Mesenchymal stem cell (in vitro differentiated cells and primary cell): ENCODE data around the gene C2orf68.
"Not testable (repeated sequence)": the region's sequence is repeated elsewhere in the genome, so short reads cannot be mapped to it uniquely, and the experiment has no call there.

Experiments used
- DNase-seq: peaks from one replicate; pipeline ENCODE4 v3.0.0-alpha.2; 2013
- H2AFZ ChIP-seq: one replicate; pipeline ENCODE4 v1.6.1; 2013; ENCODE audit warnings: low read depth, mild to moderate bottlenecking, control low read depth, inconsistent platforms, low read length, moderate library complexity
- H2AK5ac ChIP-seq: 2 replicates; pipeline ENCODE4 v1.6.1; 2013; ENCODE audit warnings: low read length, moderate library complexity, mild to moderate bottlenecking, inconsistent platforms; ENCODE audit not compliant: severe bottlenecking
- H2BK120ac ChIP-seq: one replicate; pipeline ENCODE4 v1.6.1; 2013; ENCODE audit warnings: low read depth, mild to moderate bottlenecking, inconsistent platforms, low read length, moderate library complexity
- H2BK12ac ChIP-seq, 2 experiments: one replicate each; pipeline ENCODE4 v1.6.1; 2013; ENCODE audit warnings: inconsistent platforms in 2 of 2, low read length in 2 of 2, mild to moderate bottlenecking in 2 of 2, moderate library complexity in 2 of 2, control low read depth in 1 of 2
- H2BK15ac ChIP-seq: one replicate; pipeline ENCODE4 v1.6.1; 2013; ENCODE audit warnings: mild to moderate bottlenecking, low read depth, inconsistent platforms; ENCODE audit not compliant: poor library complexity, severe bottlenecking
- H2BK5ac ChIP-seq: 2 replicates; pipeline ENCODE4 v1.6.1; 2013; ENCODE audit warnings: low read depth, mild to moderate bottlenecking, low read length, control low read depth, inconsistent platforms; ENCODE audit not compliant: poor library complexity, severe bottlenecking
- H3K14ac ChIP-seq, 2 experiments: one replicate each; pipeline ENCODE4 v1.6.1; 2013; ENCODE audit warnings: inconsistent platforms in 2 of 2, low read length in 2 of 2, control low read depth in 1 of 2, mild to moderate bottlenecking in 1 of 2, moderate library complexity in 1 of 2
- H3K18ac ChIP-seq, 2 experiments: one replicate each; pipeline ENCODE4 v1.6.1; 2013; ENCODE audit warnings: inconsistent platforms in 2 of 2, low read length in 2 of 2, control low read depth in 1 of 2, low read depth in 1 of 2, mild to moderate bottlenecking in 1 of 2
- H3K23ac ChIP-seq, 2 experiments: one replicate each; pipeline ENCODE4 v1.6.1; 2013; ENCODE audit warnings: inconsistent platforms in 2 of 2, low read length in 2 of 2, mild to moderate bottlenecking in 2 of 2, moderate library complexity in 2 of 2, control low read depth in 1 of 2
- H3K27ac ChIP-seq: 2 replicates; pipeline ENCODE4 v1.5.1; 2013; ENCODE audit warnings: mild to moderate bottlenecking, moderate library complexity, low read length, control low read depth, inconsistent platforms; ENCODE audit not compliant: poor library complexity, severe bottlenecking
- H3K27me3 ChIP-seq, 2 experiments: 2 replicates each; pipeline versions ENCODE4 v1.6.1 to v1.7.0; 2013; ENCODE audit warnings: low read length in 2 of 2, mild to moderate bottlenecking in 2 of 2, moderate library complexity in 2 of 2, control low read depth in 1 of 2, inconsistent platforms in 1 of 2; ENCODE audit not compliant: control insufficient read depth in 1 of 2, insufficient read depth in 1 of 2
- H3K36me3 ChIP-seq, 2 experiments: 2 replicates each; pipeline versions ENCODE4 v1.6.1 to v1.7.0; 2013; ENCODE audit warnings: low read length in 2 of 2, control low read depth in 1 of 2, inconsistent platforms in 1 of 2, low read depth in 1 of 2, mild to moderate bottlenecking in 1 of 2; ENCODE audit not compliant: insufficient read depth in 2 of 2, control insufficient read depth in 1 of 2
- H3K4ac ChIP-seq, 2 experiments: one replicate each; pipeline ENCODE4 v1.6.1; 2013; ENCODE audit warnings: inconsistent platforms in 2 of 2, low read length in 2 of 2, mild to moderate bottlenecking in 2 of 2, moderate library complexity in 2 of 2, control low read depth in 1 of 2, low read depth in 1 of 2
- H3K4me1 ChIP-seq: 2 replicates; pipeline ENCODE4 v1.6.1; 2013; ENCODE audit warnings: low read depth, low read length, control low read depth; ENCODE audit not compliant: control insufficient read depth, insufficient read depth
- H3K4me2 ChIP-seq: 2 replicates; pipeline ENCODE4 v1.6.1; 2013; ENCODE audit warnings: low read length, mild to moderate bottlenecking, inconsistent platforms; ENCODE audit not compliant: poor library complexity, severe bottlenecking
- H3K4me3 ChIP-seq, 2 experiments: 2 replicates each; pipeline versions ENCODE4 v1.5.1 to v1.7.0; 2013; ENCODE audit warnings: low read length in 2 of 2, mild to moderate bottlenecking in 2 of 2, control low read depth in 1 of 2, low read depth in 1 of 2; ENCODE audit not compliant: insufficient read depth in 1 of 2
- H3K79me1 ChIP-seq: replicated peaks from 2 replicates; pipeline ENCODE4 v1.6.1; 2013; ENCODE audit warnings: mild to moderate bottlenecking, control low read depth, low read length, inconsistent platforms; ENCODE audit not compliant: poor library complexity, severe bottlenecking
- H3K9ac ChIP-seq: 2 replicates; pipeline ENCODE4 v1.7.0; 2013; ENCODE audit warnings: mild to moderate bottlenecking, low read length, moderate library complexity
- H3K9me3 ChIP-seq: 2 replicates; pipeline ENCODE4 v1.7.0; 2013; ENCODE audit warnings: mild to moderate bottlenecking, low read length; ENCODE audit not compliant: control insufficient read depth
- H4K8ac ChIP-seq: one replicate; pipeline ENCODE4 v1.6.1; 2013; ENCODE audit warnings: inconsistent platforms, mild to moderate bottlenecking, low read length, moderate library complexity
- H4K91ac ChIP-seq: one replicate; pipeline ENCODE4 v1.6.1; 2013; ENCODE audit warnings: mild to moderate bottlenecking, low read length, inconsistent platforms
- WGBS: methylation state at CpG from one replicate; pipeline ENCODE4 v1.1.7; 2013; ENCODE audit warnings: mixed read lengths; 5-methylcytosine and 5-hydroxymethylcytosine counted together

C2orf68 gene

GRCh38 chr2:85619617-85620016, 7.8 kb upstream of the C2orf68 start:
- no peak overlapping the region for H2AK5ac ChIP-seq
- no peak overlapping the region for H4K91ac ChIP-seq
- WGBS = 98% methylated on average over 6 of the region's 6 CpGs
- no peak overlapping the region for H2BK5ac ChIP-seq
- H3K27ac ChIP-seq = no peak overlapping the region
- no peak overlapping the region for H2BK15ac ChIP-seq
- H3K4ac ChIP-seq = no peak overlapping the region
- peaks cover 18% of the 10 kb centered on the region for H3K79me1 ChIP-seq
- no peak for DNase-seq
- no peak overlapping the region for H3K14ac ChIP-seq
- H2BK12ac ChIP-seq = no peak overlapping the region
- H3K9ac ChIP-seq = peak overlapping the region; percentile 38
- H3K4me1 ChIP-seq = peaks cover 8% of the 10 kb centered on the region
- no peak overlapping the region for H2AFZ ChIP-seq
- no peak overlapping the region for H2BK120ac ChIP-seq
- no peak overlapping the region for H4K8ac ChIP-seq
- H3K9me3 ChIP-seq = no peaks in the 10 kb centered on the region
- H3K36me3 ChIP-seq = peaks cover 30 to 54% of the 10 kb centered on the region in 2 experiments
- H3K18ac ChIP-seq = no peak overlapping the region
- no peaks in the 10 kb centered on the region for H3K27me3 ChIP-seq
- H3K4me2 ChIP-seq = no peak overlapping the region
- H3K4me3 ChIP-seq = no peak overlapping the region
- H3K23ac ChIP-seq = no peak overlapping the region

GRCh38 chr2:85617723-85618122, 5.9 kb upstream of the C2orf68 start:
- H3K9ac ChIP-seq = peak overlapping the region; percentile 96
- not testable (repeated sequence) for H2BK120ac ChIP-seq, H3K4me2 ChIP-seq, H4K8ac ChIP-seq, DNase-seq, H3K9me3 ChIP-seq, H3K27me3 ChIP-seq, H2BK5ac ChIP-seq, H3K27ac ChIP-seq, H3K18ac ChIP-seq, H3K4ac ChIP-seq, H2BK15ac ChIP-seq, H2BK12ac ChIP-seq, H2AFZ ChIP-seq, H3K14ac ChIP-seq, H4K91ac ChIP-seq, H3K23ac ChIP-seq, H3K4me1 ChIP-seq
- WGBS = 96% methylated on average over 4 of the region's 5 CpGs
- H3K79me1 ChIP-seq = peaks cover 10% of the 10 kb centered on the region
- peak overlapping the region in 1 of 2 experiments; percentile 89 for H3K4me3 ChIP-seq
- H2AK5ac ChIP-seq = peak overlapping the region; percentile 42
- peaks cover 20 to 35% of the 10 kb centered on the region in 2 experiments for H3K36me3 ChIP-seq

- Histone ChIP-seq H3K27me3 (no peaks in the 10 kb centered on the region), H3K4me2 (no peak overlapping the region), H2BK15ac (no peak overlapping the region), H3K9ac (no peak overlapping the region), H3K9me3 (no peaks in the 10 kb centered on the region), H4K8ac (no peak overlapping the region), H3K4me3 (peak overlapping the region in 1 of 2 experiments; percentile 89), H2AK5ac (no peak overlapping the region), H3K79me1 (peaks cover 3% of the 10 kb centered on the region), H3K14ac (no peak overlapping the region), H2AFZ (no peak overlapping the region), H3K18ac (no peak overlapping the region), H3K4ac (peak overlapping the region in 1 of 2 experiments; percentile 50), H2BK120ac (no peak overlapping the region), H3K4me1 (peaks cover 13% of the 10 kb centered on the region), H3K27ac (no peak overlapping the region), H2BK5ac (no peak overlapping the region), H4K91ac (no peak overlapping the region), H3K36me3 (peaks cover 10 to 17% of the 10 kb centered on the region in 2 experiments), H3K23ac (no peak overlapping the region), H2BK12ac (peak overlapping the region in 1 of 2 experiments; percentile 42)
- 94% methylated on average over 17 of the region's 17 CpGs for WGBS
- DNase-seq = no peak
These were observed 3.5 kb upstream of the C2orf68 start for GRCh38 chr2:85615413-85615728.

DNA sequence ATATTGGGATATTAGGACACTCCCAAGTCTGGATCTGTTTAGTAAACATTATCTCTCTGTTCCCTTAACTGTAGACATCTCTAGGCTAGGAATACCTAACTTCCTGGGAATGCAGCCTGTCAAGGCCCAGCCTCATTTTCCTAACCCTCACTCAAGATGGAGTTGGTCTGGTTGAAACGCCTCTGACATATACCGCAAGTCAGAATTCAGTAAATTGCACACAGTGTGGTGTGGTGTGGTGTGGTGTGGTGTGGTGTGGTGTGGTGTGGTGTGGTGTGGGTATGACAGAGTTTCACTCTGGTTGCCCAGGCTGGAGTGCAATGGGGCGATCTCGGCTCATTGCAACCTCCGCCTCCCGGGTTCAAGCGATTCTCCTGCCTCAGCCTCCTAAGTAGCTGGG, 2.9 kb upstream of the C2orf68 start:
- not testable (repeated sequence) for H3K9me3 ChIP-seq, H3K18ac ChIP-seq, H2BK15ac ChIP-seq, H4K91ac ChIP-seq, H3K23ac ChIP-seq, H3K9ac ChIP-seq, H2AFZ ChIP-seq, H2BK5ac ChIP-seq, H3K4me2 ChIP-seq, H3K14ac ChIP-seq, H4K8ac ChIP-seq, H2BK120ac ChIP-seq, H2BK12ac ChIP-seq, H2AK5ac ChIP-seq, H3K4ac ChIP-seq, H3K4me3 ChIP-seq, H3K79me1 ChIP-seq, H3K27ac ChIP-seq, H3K27me3 ChIP-seq, DNase-seq
- 97% methylated on average over 7 of the region's 7 CpGs for WGBS
- Histone ChIP-seq H3K4me1 (peaks cover 16% of the 10 kb centered on the region), H3K36me3 (peaks cover 8 to 18% of the 10 kb centered on the region in 2 experiments)
